HUDEP-2 (cell line): ENCODE data around the gene CELF6.
"Not testable (repeated sequence)": the region's sequence is repeated elsewhere in the genome, so short reads cannot be mapped to it uniquely, and the experiment has no call there.

Experiments used
- DNase-seq, 76 experiments: peaks; one replicate each; lab custom pipeline; 2025; ENCODE audit not compliant: unreplicated experiment in 76 of 76; lab: John Stamatoyannopoulos, UW

The CELF6 gene

GRCh38 chr15:72275635-72276325 is 44.2 kb downstream of the CELF6 start:
- not testable (repeated sequence) for DNase-seq

DNA sequence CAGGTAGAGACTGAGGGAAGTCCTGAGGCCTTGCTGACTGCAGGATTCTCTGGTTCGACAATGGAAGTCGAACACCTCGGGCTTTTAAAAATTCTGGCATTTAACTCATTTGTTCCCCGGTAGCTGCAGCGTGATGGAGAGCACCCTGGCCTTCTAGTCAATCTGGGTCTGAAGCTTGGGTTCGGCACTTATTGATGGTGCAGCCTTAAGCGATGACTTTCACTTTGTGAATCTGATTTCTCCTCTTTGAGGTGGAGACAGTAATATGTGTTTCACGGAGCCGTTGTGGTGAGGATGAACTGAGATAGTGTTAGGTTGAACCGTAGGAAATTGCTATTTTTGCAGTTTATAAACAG is 47.0 kb downstream of the CELF6 start:
- DNase-seq = no peak

DNA sequence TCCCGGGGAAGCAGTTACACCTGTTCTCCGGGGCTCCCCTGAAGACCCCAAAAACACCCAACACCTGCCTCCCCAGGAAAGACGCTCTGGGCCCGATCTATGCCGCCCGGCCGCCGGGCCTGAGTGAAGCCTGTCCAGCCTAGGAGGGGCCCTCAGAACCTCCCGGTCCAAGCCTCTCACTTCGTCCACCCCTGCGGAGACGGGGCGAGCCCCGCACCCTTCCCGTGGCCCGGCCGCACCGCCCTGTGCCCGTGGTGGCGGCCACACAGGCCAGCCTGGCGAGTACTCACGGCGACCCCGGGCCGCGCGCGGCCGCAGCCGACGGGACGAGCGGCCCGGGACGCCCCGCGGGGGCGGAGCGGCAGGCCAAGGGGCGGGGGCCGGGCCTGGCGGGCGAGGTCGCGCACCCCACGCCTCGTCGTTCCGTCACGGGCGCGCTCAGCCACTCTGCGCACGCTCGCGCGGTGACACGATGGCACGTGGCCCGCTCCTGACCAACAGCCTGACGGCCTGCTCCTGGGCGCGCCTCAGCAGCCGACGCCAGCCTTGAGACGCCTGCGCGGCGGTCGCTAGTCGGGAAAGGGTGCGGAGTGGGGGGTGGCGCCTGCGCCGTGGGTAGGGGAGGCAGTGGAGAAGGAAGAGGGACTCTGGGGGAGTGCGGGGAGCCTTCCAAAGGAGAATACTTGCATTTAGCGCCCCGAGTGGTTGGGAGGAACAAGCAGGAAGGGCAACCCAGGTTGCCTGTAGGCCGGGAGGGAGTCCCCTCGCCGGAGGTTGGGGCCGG is 47.6 kb downstream of the CELF6 start, which contains the start of gene PARP6:
PARP6 (minus strand) TSS at position 342 of the 784 bp plus-strand sequence. CDS start 5,077 bp downstream, outside the sequence.
- DNase-seq = peak; percentile 48 to 98 (median 95)

- peak in 9 of 76 experiments; percentile 2 to 37 (median 14) for DNase-seq
Measured at GRCh38 chr15:72271895-72272212, 48.1 kb downstream of the CELF6 start.

DNA sequence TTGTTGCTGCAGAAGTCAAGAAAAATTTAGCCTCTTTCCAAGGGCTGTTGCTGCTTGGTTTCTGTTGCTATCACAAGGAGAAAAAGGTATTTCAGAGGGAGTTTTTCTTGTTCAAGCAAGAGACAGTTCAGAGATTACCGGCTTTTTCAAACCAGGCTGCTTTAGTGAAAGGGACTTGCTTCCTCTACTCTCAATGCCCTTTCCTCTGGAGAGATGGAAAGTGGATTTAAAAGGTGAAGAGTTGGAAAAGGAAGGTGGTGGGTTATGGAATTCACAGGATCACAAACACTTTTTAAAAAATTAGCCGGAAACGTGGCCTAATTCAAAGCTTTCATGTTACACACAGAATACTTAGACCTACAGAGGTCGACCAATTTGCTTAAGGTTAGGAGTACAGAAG is 48.7 kb downstream of the CELF6 start:
- DNase-seq = no peak

DNA sequence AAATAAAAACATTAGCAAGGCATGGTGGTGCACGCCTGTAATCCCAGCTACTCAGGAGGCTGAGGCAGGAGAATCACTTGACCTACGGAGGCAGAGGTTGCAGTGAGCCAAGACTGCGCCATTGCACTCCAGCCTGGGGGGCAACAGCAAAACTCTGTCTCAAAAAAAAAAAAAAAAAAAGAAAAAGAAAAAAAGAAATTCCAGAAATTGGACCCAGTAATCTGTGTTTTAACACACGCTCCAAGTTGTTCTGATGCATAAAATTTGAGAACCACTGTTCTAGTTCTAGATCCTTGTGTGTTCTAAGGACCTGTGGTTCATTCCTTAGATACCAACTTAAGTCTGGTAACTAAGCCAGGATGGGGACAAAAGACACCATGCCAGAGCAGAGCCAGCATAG is 50.2 kb downstream of the CELF6 start:
- DNase-seq = no peak

DNA sequence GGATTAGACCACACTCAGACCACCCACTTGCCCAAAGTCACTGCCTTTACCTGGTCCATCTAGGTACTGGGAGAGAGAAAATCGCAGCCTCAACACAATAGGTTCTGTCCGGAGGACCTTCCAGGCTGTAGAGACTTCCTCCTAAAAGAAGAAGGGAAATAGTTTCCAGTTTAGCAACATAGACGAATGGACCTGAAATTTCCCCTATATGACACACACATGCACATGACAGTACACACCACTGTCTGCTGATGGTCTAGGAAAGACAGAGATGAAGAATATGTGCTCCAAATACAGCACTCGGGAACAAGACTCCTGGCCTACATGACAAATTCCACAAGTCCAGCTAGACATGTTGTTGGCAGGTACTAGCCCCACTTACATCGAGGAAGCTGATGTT is 54.9 kb downstream of the CELF6 start:
- DNase-seq = no peak

DNA sequence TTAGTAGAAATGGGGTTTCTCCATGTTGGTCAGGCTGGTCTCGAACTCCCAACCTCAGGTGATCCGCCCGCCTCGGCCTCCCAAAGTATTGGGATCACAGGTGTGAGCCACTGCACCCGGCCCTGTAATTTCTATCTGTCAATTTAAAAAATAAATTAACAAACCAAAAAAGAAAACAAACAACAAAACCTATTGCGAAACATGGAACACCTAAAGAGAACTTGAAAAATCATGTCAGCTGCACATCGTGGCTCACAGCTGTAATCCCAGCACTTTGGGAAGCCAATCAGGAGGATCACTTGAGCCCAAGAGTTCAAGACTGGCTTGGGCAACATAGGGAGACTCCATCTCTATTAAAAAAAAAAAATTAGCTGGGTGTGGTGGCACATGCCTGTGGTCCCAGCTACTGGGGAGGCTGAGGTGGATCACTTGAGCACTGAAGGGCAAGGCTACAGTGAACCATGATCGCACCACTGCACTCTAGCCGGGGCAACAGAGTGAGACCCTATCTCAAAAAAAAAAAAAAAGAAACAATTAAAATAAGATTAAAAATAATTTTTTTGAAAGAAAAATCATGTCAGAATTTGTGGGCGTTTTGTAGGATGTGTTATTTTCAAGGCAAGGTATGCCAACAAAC is 67.2 kb downstream of the CELF6 start:
- no peak for DNase-seq

GRCh38 chr15:72249142-72249810 is 70.7 kb downstream of the CELF6 start:
- DNase-seq = no peak

GRCh38 chr15:72248514-72248913 is 71.4 kb downstream of the CELF6 start:
- DNase-seq = no peak

- DNase-seq = no peak
Measured at GRCh38 chr15:72242775-72243370, 77.1 kb downstream of the CELF6 start.

DNA sequence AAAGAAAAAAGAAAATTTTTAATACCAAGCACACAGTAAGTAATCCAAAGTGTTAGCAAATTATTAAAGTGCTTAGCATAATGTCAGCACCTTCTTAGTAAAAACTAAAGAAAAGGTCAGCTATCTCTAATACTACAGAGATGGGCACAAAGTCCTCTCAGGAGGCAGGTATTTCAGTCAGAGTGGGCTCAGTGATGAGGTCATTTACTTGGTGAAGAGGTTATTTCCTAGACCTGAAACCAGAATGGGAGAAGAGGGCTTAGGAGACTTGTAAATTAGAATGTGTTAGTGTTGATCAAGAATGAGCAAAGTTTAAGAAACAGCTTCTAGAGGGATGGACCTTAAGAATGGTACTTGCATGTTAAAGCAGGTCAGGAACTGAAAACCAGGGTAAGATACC is 80.3 kb downstream of the CELF6 start:
- DNase-seq = no peak

DNA sequence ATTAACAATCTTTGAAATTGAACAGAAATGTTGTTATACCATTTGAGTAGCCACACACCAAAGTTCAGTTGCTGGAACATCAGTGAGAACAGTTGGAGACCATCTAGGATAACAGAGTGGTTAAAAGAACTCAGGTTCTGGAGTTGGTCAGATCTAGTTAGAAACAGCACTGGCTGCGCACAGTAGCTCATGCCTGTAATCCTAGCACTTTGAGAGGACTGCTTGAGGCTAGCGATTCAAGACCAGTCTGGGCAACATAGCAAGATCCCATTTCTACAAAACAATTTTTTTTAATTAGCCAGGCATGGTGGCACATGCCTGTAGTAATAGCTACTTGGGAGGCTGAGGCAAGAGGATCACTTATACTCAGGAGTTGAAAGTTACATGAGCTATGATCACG is 81.4 kb downstream of the CELF6 start:
- DNase-seq = no peak

GRCh38 chr15:72237853-72238224 is 82.1 kb downstream of the CELF6 start:
- DNase-seq = no peak

GRCh38 chr15:72237029-72237852 is 82.7 kb downstream of the CELF6 start:
- DNase-seq = peak in 63 of 76 experiments; percentile 3 to 77 (median 37)

GRCh38 chr15:72236381-72237003 is 83.5 kb downstream of the CELF6 start:
- DNase-seq = no peak

DNA sequence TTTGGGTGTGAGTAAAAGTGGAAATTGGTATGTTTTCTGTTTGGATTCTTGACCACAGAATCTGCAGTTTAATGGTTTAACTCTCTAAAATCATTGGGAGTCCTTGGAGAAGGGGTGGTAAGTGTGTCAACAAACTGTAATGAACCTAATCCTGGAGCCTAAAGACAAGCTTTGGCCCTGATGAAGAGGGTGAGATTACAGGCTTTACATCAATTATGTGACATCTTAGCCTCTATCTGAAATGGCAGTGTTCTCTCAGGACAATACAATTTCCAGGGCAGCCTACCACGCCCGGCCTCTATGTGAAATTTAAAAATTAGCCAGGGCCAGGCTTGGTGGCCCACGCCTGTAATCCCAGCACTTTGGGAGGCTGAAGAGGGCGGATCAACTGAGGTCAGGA is 84.7 kb downstream of the CELF6 start:
- no peak for DNase-seq
